ENCODE measurements around the gene KHSRP. TPM values are rescaled to one million over a fixed set of nuclear protein-coding genes. Genes with fewer than 3 reads are reported as not detected.

KHSRP gene
- total RNA-seq, 2 experiments from 2014 or later: 290 to 296 TPM

- H3K36me3 Mint-ChIP-seq (ENCODE audit: low read depth): peaks cover 23% of the 10 kb centered on the region
- CTCF ChIA-PET: interaction anchor here (0.6 kb wide), 1 partner anchor 69 kb away, joined by 3 read pairs; no protein-coding TSS in a partner anchor
- DNase-seq: no peak
- intact Hi-C loops (cut with micrococcal nuclease): loop anchor here (1.0 kb wide), 5 partner anchors 19 to 345 kb away; partner anchors contain the start of genes CLPP and GPR108
- H3K27me3 Mint-ChIP-seq (ENCODE audit: low read depth): no peaks in the 10 kb centered on the region
- H3K27ac Mint-ChIP-seq: peak overlapping the region; percentile 92
- no peaks in the 10 kb centered on the region for H3K9me3 Mint-ChIP-seq
- H3K4me1 Mint-ChIP-seq (ENCODE audit: low read depth): peaks cover 16% of the 10 kb centered on the region
- H3K4me3 Mint-ChIP-seq: peak overlapping the region; percentile 88
Measured at GRCh38 chr19:6392221-6393073, 32.2 kb downstream of the KHSRP start.

- H3K4me3 Mint-ChIP-seq: no peak overlapping the region
- DNase-seq: no peak
- no peak overlapping the region for H3K27ac Mint-ChIP-seq
- intact Hi-C loops (cut with micrococcal nuclease): no loop called here
- CTCF ChIA-PET: no interaction called here
- no peaks in the 10 kb centered on the region for H3K27me3 Mint-ChIP-seq (ENCODE audit: low read depth)
- no peaks in the 10 kb centered on the region for H3K9me3 Mint-ChIP-seq
- peaks cover 42% of the 10 kb centered on the region for H3K36me3 Mint-ChIP-seq (ENCODE audit: low read depth)
- H3K4me1 Mint-ChIP-seq (ENCODE audit: low read depth): peaks cover 12% of the 10 kb centered on the region
Measured at GRCh38 chr19:6387372-6387771, 37.2 kb downstream of the KHSRP start.

GRCh38 chr19:6384381-6384780 is 40.2 kb downstream of the KHSRP start:
- H3K4me1 Mint-ChIP-seq (ENCODE audit: low read depth): no peaks in the 10 kb centered on the region
- DNase-seq: no peak
- no peaks in the 10 kb centered on the region for H3K9me3 Mint-ChIP-seq
- no peaks in the 10 kb centered on the region for H3K27me3 Mint-ChIP-seq (ENCODE audit: low read depth)
- no peak overlapping the region for H3K4me3 Mint-ChIP-seq
- intact Hi-C loops (cut with micrococcal nuclease): no loop called here
- peaks cover 47% of the 10 kb centered on the region for H3K36me3 Mint-ChIP-seq (ENCODE audit: low read depth)
- CTCF ChIA-PET: no interaction called here
- no peak overlapping the region for H3K27ac Mint-ChIP-seq

- DNase-seq: no peak
- Mint-ChIP-seq H3K27ac (no peak overlapping the region), H3K27me3 (ENCODE audit: low read depth) (no peaks in the 10 kb centered on the region)
Measured at GRCh38 chr19:6383188-6383587, 41.4 kb downstream of the KHSRP start.

GRCh38 chr19:6381030-6381750 is 43.4 kb downstream of the KHSRP start:
- intact Hi-C loops (cut with micrococcal nuclease): no loop called here
- Mint-ChIP-seq H3K4me3 (no peak overlapping the region), H3K27ac (no peak overlapping the region), H3K4me1 (ENCODE audit: low read depth) (no peaks in the 10 kb centered on the region), H3K27me3 (ENCODE audit: low read depth) (no peaks in the 10 kb centered on the region), H3K9me3 (no peaks in the 10 kb centered on the region), H3K36me3 (ENCODE audit: low read depth) (peaks cover 32% of the 10 kb centered on the region)
- CTCF ChIA-PET: no interaction called here
- DNase-seq: no peak

More at GRCh38 chr19:6383188-6383587, 41.4 kb downstream of the KHSRP start:
- Mint-ChIP-seq H3K4me1 (ENCODE audit: low read depth) (no peaks in the 10 kb centered on the region), H3K4me3 (no peak overlapping the region), H3K9me3 (no peaks in the 10 kb centered on the region), H3K36me3 (ENCODE audit: low read depth) (peaks cover 41% of the 10 kb centered on the region)
- intact Hi-C loops (cut with micrococcal nuclease): no loop called here
- CTCF ChIA-PET: no interaction called here

GRCh38 chr19:6379744-6380143 is 44.9 kb downstream of the KHSRP start:
- intact Hi-C loops (cut with micrococcal nuclease): no loop called here
- no peaks in the 10 kb centered on the region for H3K27me3 Mint-ChIP-seq (ENCODE audit: low read depth)
- H3K4me1 Mint-ChIP-seq (ENCODE audit: low read depth): no peaks in the 10 kb centered on the region
- H3K4me3 Mint-ChIP-seq: no peak overlapping the region
- DNase-seq: no peak
- CTCF ChIA-PET: no interaction called here
- H3K27ac Mint-ChIP-seq: no peak overlapping the region
- peaks cover 26% of the 10 kb centered on the region for H3K36me3 Mint-ChIP-seq (ENCODE audit: low read depth)
- H3K9me3 Mint-ChIP-seq: no peaks in the 10 kb centered on the region

- H3K27ac Mint-ChIP-seq: no peak overlapping the region
- no peak for DNase-seq
- intact Hi-C loops (cut with micrococcal nuclease): no loop called here
- H3K4me3 Mint-ChIP-seq: no peak overlapping the region
- H3K4me1 Mint-ChIP-seq (ENCODE audit: low read depth): peaks cover 6% of the 10 kb centered on the region
- H3K9me3 Mint-ChIP-seq: no peaks in the 10 kb centered on the region
- CTCF ChIA-PET: no interaction called here
- no peaks in the 10 kb centered on the region for H3K27me3 Mint-ChIP-seq (ENCODE audit: low read depth)
- H3K36me3 Mint-ChIP-seq (ENCODE audit: low read depth): peaks cover 25% of the 10 kb centered on the region
Measured at GRCh38 chr19:6378486-6378885, 46.1 kb downstream of the KHSRP start.

GRCh38 chr19:6378041-6378440 is 46.6 kb downstream of the KHSRP start:
- Mint-ChIP-seq H3K27me3 (ENCODE audit: low read depth) (no peaks in the 10 kb centered on the region), H3K27ac (no peak overlapping the region), H3K9me3 (no peaks in the 10 kb centered on the region), H3K4me3 (no peak overlapping the region), H3K4me1 (ENCODE audit: low read depth) (peaks cover 8% of the 10 kb centered on the region), H3K36me3 (ENCODE audit: low read depth) (peaks cover 21% of the 10 kb centered on the region)
- no peak for DNase-seq
- intact Hi-C loops (cut with micrococcal nuclease): no loop called here
- CTCF ChIA-PET: no interaction called here

GRCh38 chr19:6376512-6377190 is 48.0 kb downstream of the KHSRP start:
- Mint-ChIP-seq H3K4me3 (no peak overlapping the region), H3K9me3 (no peaks in the 10 kb centered on the region), H3K4me1 (ENCODE audit: low read depth) (peaks cover 14% of the 10 kb centered on the region), H3K27me3 (ENCODE audit: low read depth) (no peaks in the 10 kb centered on the region), H3K36me3 (ENCODE audit: low read depth) (peaks cover 15% of the 10 kb centered on the region), H3K27ac (no peak overlapping the region)
- CTCF ChIA-PET: no interaction called here
- intact Hi-C loops (cut with micrococcal nuclease): no loop called here
- no peak for DNase-seq

- intact Hi-C loops (cut with micrococcal nuclease): no loop called here
- Mint-ChIP-seq H3K4me3 (no peak within 1 kb of the TSS), H3K36me3 (ENCODE audit: low read depth) (peaks cover 8% of the 10 kb centered on the region), H3K27ac (no peak within 1 kb of the TSS), H3K27me3 (ENCODE audit: low read depth) (no peaks in the 10 kb centered on the region), H3K4me1 (ENCODE audit: low read depth) (peaks cover 15% of the 10 kb centered on the region), H3K9me3 (no peaks in the 10 kb centered on the region)
- CTCF ChIA-PET: interaction anchor here (0.5 kb wide), 1 partner anchor 204 kb away, joined by 5 read pairs; no protein-coding TSS in a partner anchor
- DNase-seq: no peak
Measured at GRCh38 chr19:6375411-6376010, 49.1 kb downstream of the KHSRP start, which contains the start of gene PSPN. PSPN (minus strand) TSS chr19:6375933; CDS start chr19:6375849, 84 bp downstream.

GRCh38 chr19:6374711-6375410 is 49.8 kb downstream of the KHSRP start:
- H3K4me1 Mint-ChIP-seq (ENCODE audit: low read depth): peaks cover 16% of the 10 kb centered on the region
- intact Hi-C loops (cut with micrococcal nuclease): loop anchor here (5.0 kb wide), 2 partner anchors 93 to 127 kb away; partner anchors contain the start of gene TUBB4A
- no peak for DNase-seq
- CTCF ChIA-PET: interaction anchor here (0.5 kb wide), 1 partner anchor 205 kb away, joined by 5 read pairs; no protein-coding TSS in a partner anchor
- H3K9me3 Mint-ChIP-seq: no peaks in the 10 kb centered on the region
- H3K36me3 Mint-ChIP-seq (ENCODE audit: low read depth): peaks cover 5% of the 10 kb centered on the region
- no peak overlapping the region for H3K4me3 Mint-ChIP-seq
- no peak overlapping the region for H3K27ac Mint-ChIP-seq
- no peaks in the 10 kb centered on the region for H3K27me3 Mint-ChIP-seq (ENCODE audit: low read depth)
